ES-I3 (cell line): ENCODE measurements around the gene BCAR3.

Source experiments
- H3K36me3 ChIP-seq: 2 replicates; pipeline ENCODE4 v1.6.1; 2013; ENCODE audit warnings: mild to moderate bottlenecking, low read length, control low read depth, moderate library complexity; ENCODE audit not compliant: insufficient read depth
- H3K4me1 ChIP-seq: 2 replicates; pipeline ENCODE4 v1.6.1; 2013; ENCODE audit warnings: mild to moderate bottlenecking, control low read depth, low read length; ENCODE audit not compliant: insufficient read depth
- H3K9ac ChIP-seq: 2 replicates; pipeline ENCODE4 v1.6.1; 2013; ENCODE audit warnings: low read depth, mild to moderate bottlenecking, low read length, moderate library complexity
- H3K9me3 ChIP-seq: 2 replicates; pipeline ENCODE4 v1.6.1; 2013; ENCODE audit warnings: mild to moderate bottlenecking, low read length, moderate library complexity; ENCODE audit not compliant: control insufficient read depth, insufficient read depth

The BCAR3 gene

DNA sequence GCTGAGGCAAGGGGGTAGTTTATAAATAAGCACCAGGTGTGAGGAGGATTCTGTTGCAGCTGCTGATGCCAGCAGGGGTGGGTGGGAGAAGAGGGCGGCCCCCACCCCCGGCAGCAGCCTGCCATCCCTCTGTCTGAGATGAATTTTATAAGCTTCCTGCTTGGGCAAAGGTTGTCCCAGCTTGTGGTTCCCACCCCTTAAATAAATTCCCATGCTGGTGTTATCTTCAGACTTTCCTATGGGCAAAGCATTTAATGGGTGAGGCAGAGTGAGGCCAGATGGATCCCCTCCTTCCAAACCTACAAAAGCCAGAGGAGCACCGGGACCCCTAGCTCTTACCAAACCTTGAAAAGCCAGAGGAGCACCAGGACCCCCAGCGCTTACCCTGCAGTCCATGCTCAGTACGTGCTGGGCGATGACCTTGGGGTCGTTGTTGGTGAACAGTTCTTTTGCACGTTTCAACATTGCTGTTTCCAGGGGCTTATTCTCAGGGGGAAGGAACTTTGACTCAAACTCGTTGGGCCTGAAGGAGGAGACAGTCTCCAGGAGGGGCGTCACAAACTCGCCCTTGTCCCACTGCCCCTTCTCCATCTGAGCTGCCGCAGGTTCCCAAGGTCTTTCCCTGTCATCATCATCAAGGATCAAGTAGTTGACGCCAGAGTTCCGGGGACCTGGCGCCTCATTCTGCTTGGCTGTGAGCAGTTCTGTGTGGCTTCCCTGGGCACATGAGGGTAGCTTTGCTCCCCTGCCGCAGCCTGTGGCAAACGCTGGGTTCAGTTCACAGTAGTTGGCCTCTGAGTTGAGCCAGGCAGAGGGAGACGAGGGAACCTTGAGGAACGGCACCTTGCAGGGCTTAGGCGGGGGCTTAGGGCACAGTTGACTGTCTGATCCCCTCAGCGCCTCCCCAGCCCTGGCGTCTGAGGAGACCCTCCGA lies 99.5 kb downstream of the BCAR3 start:
- no peak overlapping the region for H3K9ac ChIP-seq
- H3K9me3 ChIP-seq, result no peaks in the 10 kb centered on the region
- H3K36me3 ChIP-seq, result peaks cover 2% of the 10 kb centered on the region; the same call in 1 of the 2 replicates
- no peaks in the 10 kb centered on the region for H3K4me1 ChIP-seq

DNA sequence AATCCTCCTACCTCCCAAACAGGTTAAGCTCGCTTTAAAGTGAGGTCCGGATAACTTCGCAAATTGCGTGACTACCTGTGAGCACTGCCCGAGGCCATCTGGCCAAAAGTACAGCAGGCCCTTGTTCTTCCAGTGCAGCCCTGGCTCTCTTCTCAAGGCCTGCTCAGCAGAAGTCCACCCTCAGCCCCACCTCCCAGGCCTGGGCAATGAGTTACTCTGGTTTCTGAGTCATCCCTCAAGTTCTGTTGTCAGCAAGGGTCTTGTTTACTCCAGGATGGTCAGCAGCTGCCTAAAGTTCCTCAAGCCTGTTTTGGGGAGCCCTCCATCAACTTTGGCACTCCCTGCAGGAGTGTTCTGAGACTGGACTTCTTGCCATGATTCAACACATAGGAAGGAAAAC lies 101.7 kb downstream of the BCAR3 start:
- peaks cover 3% of the 10 kb centered on the region; the same call in 1 of the 2 replicates for H3K36me3 ChIP-seq
- H3K9ac ChIP-seq, result no peak overlapping the region
- H3K4me1 ChIP-seq, result 0 out of 2 replicates have a peak, but pooled peaks cover 4% of the 10 kb centered on the region
- no peaks in the 10 kb centered on the region for H3K9me3 ChIP-seq

DNA sequence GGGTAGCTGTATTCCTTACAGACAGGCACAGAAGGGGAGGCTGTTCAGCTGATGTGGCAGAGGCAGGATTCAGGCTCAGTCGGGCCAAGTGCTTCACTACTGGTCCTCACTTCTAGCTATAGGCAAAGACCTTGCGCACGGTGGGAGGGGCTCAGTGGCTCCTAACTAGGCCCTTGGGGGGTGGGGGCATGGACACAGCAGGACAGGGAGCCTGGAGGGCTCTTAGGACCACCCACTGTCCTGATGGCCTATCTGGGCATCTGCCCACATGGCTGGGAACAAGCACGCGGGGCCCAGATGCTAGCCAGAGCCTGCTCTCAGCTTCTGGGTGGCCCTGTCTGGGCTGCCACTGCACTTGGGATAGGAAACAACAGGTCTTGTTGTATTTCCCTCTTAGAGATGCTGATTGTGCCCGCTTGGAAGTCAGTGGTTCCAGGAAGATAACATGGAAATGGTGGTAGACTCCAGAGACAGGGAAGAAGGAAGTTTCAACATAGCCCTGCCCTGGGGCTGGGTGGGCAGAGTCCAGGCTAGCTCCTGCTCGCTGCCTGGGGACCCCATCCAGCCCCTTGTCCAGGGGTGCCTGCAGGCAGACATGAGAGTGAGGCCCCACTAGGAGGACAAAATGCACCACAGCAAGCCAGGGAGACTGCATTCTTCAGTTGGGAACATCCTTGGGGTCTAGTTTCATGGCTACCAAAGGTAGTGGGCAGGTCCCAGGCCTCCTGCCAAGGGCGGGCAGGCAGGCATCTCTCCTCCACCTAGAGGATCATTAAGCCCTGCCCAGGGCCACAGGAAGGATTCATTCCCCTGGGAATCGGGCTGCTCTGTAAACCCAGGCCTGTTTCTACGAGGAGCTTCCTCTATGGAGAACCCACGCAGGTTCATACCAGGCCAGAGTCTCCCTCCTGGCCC lies 102.5 kb downstream of the BCAR3 start:
- no peak overlapping the region for H3K9ac ChIP-seq
- H3K4me1 ChIP-seq, result 0 out of 2 replicates have a peak, but pooled peaks cover 4% of the 10 kb centered on the region
- H3K9me3 ChIP-seq, result no peaks in the 10 kb centered on the region
- H3K36me3 ChIP-seq, result peaks cover 3% of the 10 kb centered on the region; the same call in 1 of the 2 replicates

DNA sequence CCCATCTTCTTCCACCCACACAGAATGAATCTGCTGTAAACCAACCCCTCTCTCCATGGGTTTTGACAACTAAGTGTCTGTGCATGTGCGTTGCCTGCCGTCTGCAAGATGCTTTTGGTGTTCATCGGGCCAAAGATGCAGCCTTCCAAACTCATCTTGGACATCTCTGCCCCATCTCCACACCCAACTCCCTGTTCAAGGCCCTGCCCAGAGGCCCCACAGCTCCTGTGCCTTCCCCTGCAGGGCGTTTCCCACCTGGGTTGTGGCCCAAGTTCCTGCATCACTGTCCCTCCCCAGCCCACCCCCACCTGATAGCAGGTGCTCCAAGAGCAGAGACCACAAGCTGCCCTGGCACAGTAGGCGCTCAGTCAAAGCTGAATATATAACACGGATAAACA lies 103.2 kb downstream of the BCAR3 start:
- Histone ChIP-seq H3K9ac (no peak overlapping the region), H3K9me3 (no peaks in the 10 kb centered on the region), H3K4me1 (0 out of 2 replicates have a peak, but pooled peaks cover 4% of the 10 kb centered on the region), H3K36me3 (peaks cover 3% of the 10 kb centered on the region; the same call in 1 of the 2 replicates)

DNA sequence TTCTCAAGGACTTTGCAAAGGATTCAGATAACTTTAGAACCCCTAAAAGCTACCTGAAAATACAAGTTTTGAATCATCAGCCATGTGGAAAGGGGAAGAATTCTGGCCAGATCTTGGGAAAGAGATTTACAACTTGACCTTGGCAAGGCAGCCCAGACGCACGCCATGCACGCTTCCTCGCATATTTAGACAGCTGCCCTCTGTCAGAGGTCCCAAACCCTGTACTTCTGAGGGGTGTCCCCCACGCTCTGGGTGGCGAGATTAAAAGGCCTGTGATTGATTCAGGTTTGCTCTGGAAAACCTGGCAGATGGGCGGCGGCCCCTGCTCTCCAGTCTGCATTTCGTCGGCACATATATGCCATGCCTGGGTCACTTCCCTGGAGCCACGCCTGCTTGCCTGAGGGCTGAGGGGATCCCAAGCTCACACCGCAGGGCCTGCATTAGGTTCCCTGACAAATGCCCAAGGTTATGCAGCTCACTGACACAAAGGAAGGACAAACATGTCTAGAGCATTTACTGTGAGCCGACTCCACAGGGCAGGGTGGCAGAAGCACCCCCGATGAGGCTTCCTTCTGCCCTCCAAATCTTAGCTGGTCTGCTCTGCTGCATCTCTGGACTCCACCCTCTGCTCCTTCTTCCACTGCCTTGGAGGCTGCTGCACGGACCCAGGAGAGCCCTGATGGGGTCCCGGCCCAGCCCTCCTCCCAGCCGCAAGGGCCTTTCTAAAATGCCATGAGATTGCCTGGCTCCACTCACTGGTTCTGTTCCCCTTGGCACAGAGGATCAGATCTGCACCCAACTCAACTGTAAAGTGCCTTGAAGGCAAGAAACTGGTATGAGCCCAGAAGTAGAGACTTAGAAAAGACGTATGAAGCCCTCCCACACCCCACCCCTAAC lies 103.9 kb downstream of the BCAR3 start:
- Histone ChIP-seq H3K9me3 (no peaks in the 10 kb centered on the region), H3K9ac (no peak overlapping the region), H3K36me3 (peaks cover 3% of the 10 kb centered on the region; the same call in 1 of the 2 replicates), H3K4me1 (0 out of 2 replicates have a peak, but pooled peaks cover 4% of the 10 kb centered on the region)

DNA sequence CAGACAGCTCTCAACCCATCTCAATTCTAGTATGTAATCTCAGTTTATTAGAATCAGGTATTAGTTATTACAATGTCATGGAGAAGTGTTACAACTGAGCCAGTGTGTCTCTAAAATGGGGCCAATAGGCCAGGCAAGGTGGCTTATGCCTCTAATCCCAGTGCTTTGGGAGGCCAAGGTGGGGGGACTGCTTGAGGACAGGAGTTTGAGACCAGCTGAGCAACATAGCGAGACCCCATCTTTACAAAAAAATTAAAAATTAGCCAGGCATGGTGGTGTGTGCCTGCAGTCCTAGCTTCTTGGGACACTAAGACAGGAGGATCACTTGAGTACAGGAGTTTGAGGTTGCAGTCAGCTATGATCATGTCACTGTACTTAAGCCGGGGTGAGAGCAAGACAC lies 104.9 kb downstream of the BCAR3 start:
- H3K4me1 ChIP-seq, result peaks cover 7% of the 10 kb centered on the region; the same call in 1 of the 2 replicates
- H3K9me3 ChIP-seq, result no peaks in the 10 kb centered on the region
- peaks cover 12% of the 10 kb centered on the region; the same call in 1 of the 2 replicates for H3K36me3 ChIP-seq
- no peak overlapping the region for H3K9ac ChIP-seq

DNA sequence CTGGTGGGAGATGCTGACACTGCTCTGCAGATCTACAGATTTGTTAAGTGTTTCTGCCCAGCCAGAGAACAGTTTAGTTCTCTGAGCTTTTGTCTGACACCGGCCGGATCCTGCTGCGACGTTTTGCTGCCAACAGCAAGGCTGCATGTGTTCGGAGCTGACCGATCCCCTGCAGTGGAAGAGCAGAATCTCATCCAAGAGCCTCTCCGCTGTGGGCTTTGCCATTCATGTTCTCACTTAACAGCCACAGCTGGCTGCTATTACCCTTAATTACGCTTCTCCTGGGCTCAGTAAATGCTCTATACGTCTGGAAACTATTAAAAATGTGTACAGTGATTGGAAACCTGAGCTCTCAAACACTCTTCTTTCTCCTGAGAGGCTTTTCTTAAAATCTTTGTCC lies 105.3 kb downstream of the BCAR3 start:
- H3K4me1 ChIP-seq, result peaks cover 7% of the 10 kb centered on the region; the same call in 1 of the 2 replicates
- peaks cover 13% of the 10 kb centered on the region; the same call in 1 of the 2 replicates for H3K36me3 ChIP-seq
- no peak overlapping the region for H3K9ac ChIP-seq
- no peaks in the 10 kb centered on the region for H3K9me3 ChIP-seq

DNA sequence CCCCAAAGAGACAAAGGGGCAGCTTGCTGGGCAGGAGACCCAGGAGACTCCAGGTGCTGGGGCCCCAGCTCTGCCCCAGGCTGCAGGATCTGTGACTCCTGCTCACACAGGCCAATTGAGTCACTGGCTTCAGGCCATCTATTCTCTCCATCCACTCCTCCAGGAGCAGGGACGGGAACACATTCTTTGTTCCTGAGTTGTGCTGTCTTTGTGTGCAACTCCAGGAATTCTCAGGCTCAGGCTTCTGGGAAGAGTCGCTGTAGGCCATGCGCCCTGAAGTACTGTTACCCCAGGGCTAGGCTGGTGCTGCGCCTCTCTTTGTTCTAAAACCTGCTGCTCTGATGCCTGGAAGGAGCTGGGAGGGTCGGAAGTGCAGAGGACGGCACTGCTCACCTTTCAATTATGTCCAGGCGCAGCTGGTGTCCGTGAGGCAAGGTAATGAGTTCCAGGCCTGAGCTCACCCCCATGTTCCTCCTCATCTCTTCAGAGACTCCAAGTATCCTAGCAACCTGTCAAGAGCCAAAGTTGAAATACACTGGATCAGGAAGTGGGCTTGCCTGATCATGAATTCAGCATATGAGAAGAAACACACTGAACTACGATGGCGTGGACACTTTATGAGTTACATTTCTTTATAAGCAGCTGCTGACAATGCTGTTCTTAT lies 105.9 kb downstream of the BCAR3 start:
- Histone ChIP-seq H3K4me1 (peaks cover 7% of the 10 kb centered on the region; the same call in 1 of the 2 replicates), H3K9ac (no peak overlapping the region), H3K9me3 (no peaks in the 10 kb centered on the region), H3K36me3 (peaks cover 13% of the 10 kb centered on the region; the same call in 1 of the 2 replicates)

DNA sequence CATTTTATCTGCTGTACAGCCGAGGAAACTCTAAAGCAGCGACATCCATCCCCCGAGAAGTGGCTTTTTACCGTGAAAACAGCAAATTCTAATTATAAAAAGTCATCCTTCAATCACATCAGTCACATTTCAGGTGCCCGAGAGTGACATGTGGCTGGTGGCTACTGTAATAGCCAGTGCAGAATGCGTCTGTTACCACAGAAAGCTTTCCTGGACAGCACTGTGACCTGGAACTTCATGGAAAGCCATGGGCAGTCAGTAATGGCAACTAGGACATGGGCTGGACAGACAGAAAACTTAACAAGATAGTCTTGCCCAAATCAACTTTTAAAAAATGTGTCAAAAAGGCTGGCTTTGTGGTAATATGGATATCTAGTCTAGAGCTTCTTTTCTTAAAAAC lies 106.6 kb downstream of the BCAR3 start:
- Histone ChIP-seq H3K9me3 (no peaks in the 10 kb centered on the region), H3K9ac (no peak overlapping the region), H3K36me3 (peaks cover 18% of the 10 kb centered on the region; the same call in 1 of the 2 replicates), H3K4me1 (peaks cover 7% of the 10 kb centered on the region; the same call in 1 of the 2 replicates)

DNA sequence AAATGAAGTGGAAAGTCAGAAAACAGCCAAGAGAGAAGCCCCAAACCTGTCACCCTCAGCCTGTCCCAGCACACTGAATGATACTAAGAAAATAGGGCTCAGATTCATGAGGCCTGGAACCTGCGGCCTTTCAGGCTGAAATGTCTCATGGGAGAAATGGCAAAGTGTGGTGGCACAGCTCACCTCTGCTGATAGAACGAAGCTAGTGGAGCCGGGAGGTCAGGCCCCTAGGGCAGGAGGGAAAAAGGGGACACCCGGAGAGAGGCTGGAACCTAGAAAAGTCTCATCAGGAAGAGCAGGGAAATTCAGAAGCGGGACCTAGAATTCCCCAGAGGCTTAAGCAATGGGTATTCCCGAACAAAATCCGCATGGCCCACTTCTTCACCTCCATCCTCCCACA lies 107.1 kb downstream of the BCAR3 start:
- Histone ChIP-seq H3K36me3 (peaks cover 19% of the 10 kb centered on the region; the same call in 1 of the 2 replicates), H3K9me3 (no peaks in the 10 kb centered on the region), H3K9ac (no peak overlapping the region), H3K4me1 (peaks cover 7% of the 10 kb centered on the region; the same call in 1 of the 2 replicates)

DNA sequence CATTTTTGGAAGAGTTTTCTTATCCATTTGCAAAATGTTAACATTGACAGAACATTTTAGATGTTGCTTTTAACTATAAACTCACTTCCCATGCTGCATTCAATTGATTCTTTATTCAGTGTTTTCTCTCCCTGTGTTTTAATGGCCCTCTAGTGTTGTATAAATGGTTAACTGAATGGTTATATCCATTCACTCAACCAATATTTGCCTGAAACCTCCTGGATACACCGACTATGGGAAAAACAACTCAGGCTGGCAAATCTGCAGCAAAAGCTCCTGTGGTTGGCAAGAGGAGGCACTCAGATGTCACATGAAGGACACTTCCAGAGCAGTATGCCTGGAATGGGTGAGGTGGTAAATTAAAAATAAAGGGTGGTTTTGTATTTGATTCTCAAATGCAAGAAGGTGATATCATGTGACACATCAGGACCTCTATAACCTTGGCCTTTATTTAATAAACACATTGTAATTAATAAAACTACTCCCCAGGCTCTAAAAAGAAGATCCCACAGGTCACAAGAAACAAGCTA lies 107.6 kb downstream of the BCAR3 start:
- Histone ChIP-seq H3K36me3 (peaks cover 19% of the 10 kb centered on the region; the same call in 1 of the 2 replicates), H3K9me3 (no peaks in the 10 kb centered on the region), H3K9ac (no peak overlapping the region), H3K4me1 (peaks cover 7% of the 10 kb centered on the region; the same call in 1 of the 2 replicates)

DNA sequence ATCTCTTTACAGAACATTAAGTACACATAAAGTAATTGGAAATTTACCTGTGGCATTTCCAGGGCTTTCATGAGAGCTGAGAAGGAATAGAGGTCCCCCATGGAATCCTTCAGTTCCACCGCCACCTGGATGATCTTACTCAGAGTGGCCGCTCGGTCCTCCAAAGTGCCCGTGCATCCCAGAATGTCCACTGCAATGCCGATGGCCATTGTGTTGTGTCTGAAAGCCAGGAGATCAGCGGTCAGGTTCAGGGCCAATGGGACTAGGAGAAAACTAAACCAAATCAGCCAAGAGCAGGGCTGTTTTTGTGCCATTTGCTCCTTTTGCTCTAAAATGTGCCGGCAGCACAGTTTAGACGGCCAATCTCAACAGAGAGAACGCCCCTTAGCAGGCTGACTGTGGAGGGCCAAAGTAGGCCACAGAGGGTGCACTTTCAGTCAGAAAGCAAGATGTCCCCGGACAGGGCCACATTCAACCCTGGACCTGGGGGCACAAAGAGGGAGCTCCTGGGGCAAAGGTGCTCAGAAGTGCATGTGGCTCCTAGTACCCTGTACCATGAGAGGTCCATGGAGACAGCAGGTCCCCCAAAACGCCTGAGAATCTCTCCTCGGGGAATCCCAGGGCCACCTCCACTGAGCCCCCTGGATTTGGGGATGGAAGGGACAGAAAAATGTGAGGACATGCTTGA lies 109.9 kb downstream of the BCAR3 start:
- H3K9ac ChIP-seq, result no peak overlapping the region
- peaks cover 16% of the 10 kb centered on the region; the same call in 1 of the 2 replicates for H3K36me3 ChIP-seq
- H3K9me3 ChIP-seq, result no peaks in the 10 kb centered on the region
- peaks cover 7% of the 10 kb centered on the region; the same call in 1 of the 2 replicates for H3K4me1 ChIP-seq
